Measurements from ENCODE around the gene TFAP2E.

The TFAP2E gene

GRCh38 chr1:35595684-35596083 is 22.6 kb downstream of the TFAP2E start:
- DNase-seq (ENCODE audit: low spot score): no peak

GRCh38 chr1:35597870-35598269 is 24.8 kb downstream of the TFAP2E start:
- no peak for DNase-seq (ENCODE audit: low spot score)

GRCh38 chr1:35598895-35599294 is 25.8 kb downstream of the TFAP2E start:
- DNase-seq (ENCODE audit: low spot score): no peak

- DNase-seq (ENCODE audit: low spot score): no peak
Observed at GRCh38 chr1:35599411-35599810, 26.3 kb downstream of the TFAP2E start.

GRCh38 chr1:35600593-35600992 is 27.5 kb downstream of the TFAP2E start:
- DNase-seq (ENCODE audit: low spot score): no peak

GRCh38 chr1:35603468-35603867 is 30.4 kb downstream of the TFAP2E start:
- DNase-seq (ENCODE audit: low spot score): no peak

GRCh38 chr1:35603941-35604340 is 30.8 kb downstream of the TFAP2E start:
- no peak for DNase-seq (ENCODE audit: low spot score)

- DNase-seq (ENCODE audit: low spot score): no peak
Observed at GRCh38 chr1:35605071-35605866, 32.2 kb downstream of the TFAP2E start.

GRCh38 chr1:35605867-35606182 is 32.7 kb downstream of the TFAP2E start:
- DNase-seq (ENCODE audit: low spot score): peak; percentile 57

- no peak for DNase-seq (ENCODE audit: low spot score)
Observed at GRCh38 chr1:35611655-35612054, 38.5 kb downstream of the TFAP2E start.

- no peak for DNase-seq (ENCODE audit: low spot score)
Observed at GRCh38 chr1:35615440-35615839, 42.3 kb downstream of the TFAP2E start.

GRCh38 chr1:35619237-35620121 is 46.4 kb downstream of the TFAP2E start:
- DNase-seq (ENCODE audit: low spot score): no peak

GRCh38 chr1:35622510-35623178 is 49.5 kb downstream of the TFAP2E start:
- no peak for DNase-seq (ENCODE audit: low spot score)

GRCh38 chr1:35623832-35624231 is 50.7 kb downstream of the TFAP2E start:
- no peak for DNase-seq (ENCODE audit: low spot score)

GRCh38 chr1:35629051-35629450 is 55.9 kb downstream of the TFAP2E start:
- no peak for DNase-seq (ENCODE audit: low spot score)

GRCh38 chr1:35631396-35631795 is 58.3 kb downstream of the TFAP2E start:
- DNase-seq (ENCODE audit: low spot score): no peak

GRCh38 chr1:35633547-35633946 is 60.4 kb downstream of the TFAP2E start:
- no peak for DNase-seq (ENCODE audit: low spot score)

- peak; percentile 55 for DNase-seq (ENCODE audit: low spot score)
Observed at GRCh38 chr1:35637401-35637809, 64.3 kb downstream of the TFAP2E start.

GRCh38 chr1:35640380-35641232 is 67.5 kb downstream of the TFAP2E start:
- no peak for DNase-seq (ENCODE audit: low spot score)

- peak; percentile 97 for DNase-seq (ENCODE audit: low spot score)
Observed at GRCh38 chr1:35641233-35641866, 68.2 kb downstream of the TFAP2E start, which contains the start of gene PSMB2. PSMB2 (minus strand) TSS chr1:35641526; CDS start chr1:35641432, 94 bp downstream.

- no peak for DNase-seq (ENCODE audit: low spot score)
Observed at GRCh38 chr1:35642471-35642955, 69.4 kb downstream of the TFAP2E start.

Measured in kidney tubule cell (primary cell).